HepG2 (cell line): ENCODE data around the gene WWP2. TPM values are rescaled to one million over a fixed set of nuclear protein-coding genes. Genes with fewer than 3 reads are reported as not detected.

Source experiments
- ADNP ChIP-seq: sonication (generic); formaldehyde crosslinking; IDR thresholded peaks from 2 replicates; pipeline ENCODE4 v1.4.0; 2020; ENCODE audit warnings: missing genetic modification reagents
- EP300 ChIP-seq, 3 experiments: sonication (generic) in 1 of 3; formaldehyde crosslinking in 1 of 3; IDR thresholded peaks; 2 replicates each; pipeline versions ENCODE4 v1.5.1 to v1.6.1; 2011 to 2020; ENCODE audit warnings: low read depth in 2 of 3, low read length in 2 of 3, borderline replicate concordance in 1 of 3, improper control_type of control experiment in 1 of 3, mild to moderate bottlenecking in 1 of 3, missing genetic modification reagents in 1 of 3, moderate library complexity in 1 of 3
- FOXA1 ChIP-seq, 2 experiments: fragments of 450-650 bp in 1 of 2; sonication (generic) in 1 of 2; formaldehyde crosslinking in 1 of 2; IDR thresholded peaks; 2 replicates each; pipeline versions ENCODE4 v1.4.0 to v1.6.1; 2016 to 2020; ENCODE audit warnings: missing genetic modification reagents in 1 of 2
- MIER3 ChIP-seq: IDR thresholded peaks from 2 replicates; pipeline ENCODE4 v1.6.1; 2016; ENCODE audit warnings: missing compliant biosample characterization, borderline replicate concordance
- NCOA2 ChIP-seq: sonication (generic); formaldehyde crosslinking; IDR thresholded peaks from 2 replicates; pipeline ENCODE4 v1.8.0; 2022; ENCODE audit warnings: inconsistent platforms
- PHF21A ChIP-seq: sonication (generic); formaldehyde crosslinking; IDR thresholded peaks from 2 replicates; pipeline ENCODE4 v1.5.0; 2020; ENCODE audit warnings: mild to moderate bottlenecking, missing genetic modification reagents
- PHF8 ChIP-seq: sonication (generic); formaldehyde crosslinking; IDR thresholded peaks from 2 replicates; pipeline ENCODE4 v1.5.0; 2020; ENCODE audit warnings: missing genetic modification reagents
- RXRB ChIP-seq: IDR thresholded peaks from 2 replicates; pipeline ENCODE4 v1.6.1; 2016; ENCODE audit warnings: borderline replicate concordance, missing genetic modification reagents, missing compliant biosample characterization
- ZFP41 ChIP-seq: sonication (generic); formaldehyde crosslinking; IDR thresholded peaks from 2 replicates; pipeline ENCODE4 v1.4.0; 2020; ENCODE audit warnings: mild to moderate bottlenecking, missing genetic modification reagents, borderline replicate concordance
- ZNF263 ChIP-seq: sonication (generic); formaldehyde crosslinking; IDR thresholded peaks from 2 replicates; pipeline ENCODE4 v1.4.0; 2020; ENCODE audit warnings: missing genetic modification reagents
- ZNF644 ChIP-seq: IDR thresholded peaks from 2 replicates; pipeline ENCODE4 v1.6.1; 2016; ENCODE audit warnings: low read depth
- ZNF772 ChIP-seq: sonication (generic); formaldehyde crosslinking; IDR thresholded peaks from 2 replicates; pipeline ENCODE4 v1.5.0; 2020; ENCODE audit warnings: mild to moderate bottlenecking, missing genetic modification reagents
- polyA plus RNA-seq, 8 experiments: library from polyadenylated mRNA; depleted of rRNA in 3 of 8; stranded (reverse) in 7 of 8; unstranded in 1 of 8; fragments of >200 nt; fragmentation: Illumina TruSeq in 4 of 8; extraction: Trizol in 4 of 8; gene quantifications; 2 replicates each; pipeline versions ENCODE4 v1.2.1 to v1.2.3, GENCODE V29; 2011 to 2016; ENCODE audit warnings: low read depth in 4 of 8, missing spikeins in 1 of 8, mixed read lengths in 1 of 8; ENCODE audit not compliant: insufficient read depth in 1 of 8
- total RNA-seq, 5 experiments: library from RNA; depleted of rRNA; stranded (reverse); fragments of >200 nt; fragmentation: Illumina TruSeq; extraction: Trizol; gene quantifications; 2 replicates each; pipeline ENCODE4 v1.2.3, GENCODE V29; 2016; ENCODE audit warnings: low read depth in 1 of 5
- TF ChIP-seq, protein P1 (sequence below): sonication (generic); formaldehyde crosslinking; IDR thresholded peaks from 2 replicates; pipeline ENCODE4 v1.4.0; 2020; ENCODE audit warnings: missing genetic modification reagents, borderline replicate concordance
- TF ChIP-seq, protein P2 (sequence below): sonication (generic); formaldehyde crosslinking; IDR thresholded peaks from 2 replicates; pipeline ENCODE4 v1.4.0; 2020; ENCODE audit warnings: missing genetic modification reagents, borderline replicate concordance
- TF ChIP-seq, protein P3 (sequence below): IDR thresholded peaks from 2 replicates; pipeline ENCODE4 v1.6.1; 2016

Gene WWP2
- total and polyA plus RNA-seq, 2 of the 13 experiments (the other 11 are each of a cell fraction or from before 2014, with no cell fraction given) = 11.4 to 28.2 TPM

DNA sequence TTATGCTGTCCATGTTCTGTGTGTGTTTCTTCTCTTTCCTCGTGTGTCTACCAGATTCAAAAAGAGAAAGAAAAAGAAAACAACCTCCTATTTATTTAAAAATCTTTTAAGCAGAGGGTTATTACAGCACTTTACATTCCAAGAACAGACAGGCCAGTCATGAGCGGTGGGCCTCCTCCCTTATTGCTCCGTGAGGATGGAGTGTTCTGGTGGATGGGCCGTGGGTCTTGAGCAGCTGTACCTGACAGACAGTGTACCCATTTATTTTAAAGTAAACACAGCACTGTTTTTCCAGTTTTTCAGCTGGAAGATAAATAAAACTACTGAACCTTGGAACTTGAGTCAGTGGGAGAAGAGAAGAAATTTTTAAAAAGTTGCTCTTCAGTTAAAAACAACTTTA lies 52.4 kb downstream of the WWP2 start (continued):
- TF ChIP-seq ZNF263 (CRISPR knock-in tag) (no peak), EP300 (IDR thresholded peaks at IDR 0.05; ENCODE audit: low read depth in 2 of 2, low read length in 2 of 2) (peak in 1 of 2 experiments; percentile 48; a peak in 1 of 4 replicates), EP300 (CRISPR knock-in tag; IDR thresholded peaks at IDR 0.05; ENCODE audit: borderline replicate concordance) (no peak), NCOA2 (CRISPR knock-in tag) (peak; percentile 66), PHF21A (CRISPR knock-in tag) (peak; percentile 62; the same call in 1 of the 2 replicates), MIER3 (CRISPR knock-in tag) (peak; percentile 49; the same call in 1 of the 2 replicates), RXRB (CRISPR knock-in tag) (peak; percentile 29; the same call in 1 of the 2 replicates), FOXA1 (IDR thresholded peaks at IDR 0.05) (no peak), FOXA1 (CRISPR knock-in tag; IDR thresholded peaks at IDR 0.05) (peak; percentile 73), PHF8 (CRISPR knock-in tag) (no peak), ADNP (CRISPR knock-in tag) (no peak), ZNF772 (CRISPR knock-in tag) (no peak), ZNF644 (CRISPR knock-in tag) (peak; percentile 31; the same call in 1 of the 2 replicates), ZFP41 (no peak)
- TF ChIP-seq, protein P1, sequence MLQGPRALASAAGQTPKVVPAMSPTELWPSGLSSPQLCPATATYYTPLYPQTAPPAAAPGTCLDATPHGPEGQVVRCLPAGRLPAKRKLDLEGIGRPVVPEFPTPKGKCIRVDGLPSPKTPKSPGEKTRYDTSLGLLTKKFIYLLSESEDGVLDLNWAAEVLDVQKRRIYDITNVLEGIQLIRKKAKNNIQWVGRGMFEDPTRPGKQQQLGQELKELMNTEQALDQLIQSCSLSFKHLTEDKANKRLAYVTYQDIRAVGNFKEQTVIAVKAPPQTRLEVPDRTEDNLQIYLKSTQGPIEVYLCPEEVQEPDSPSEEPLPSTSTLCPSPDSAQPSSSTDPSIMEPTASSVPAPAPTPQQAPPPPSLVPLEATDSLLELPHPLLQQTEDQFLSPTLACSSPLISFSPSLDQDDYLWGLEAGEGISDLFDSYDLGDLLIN (CRISPR knock-in tag) = no peak
- TF ChIP-seq, protein P2, sequence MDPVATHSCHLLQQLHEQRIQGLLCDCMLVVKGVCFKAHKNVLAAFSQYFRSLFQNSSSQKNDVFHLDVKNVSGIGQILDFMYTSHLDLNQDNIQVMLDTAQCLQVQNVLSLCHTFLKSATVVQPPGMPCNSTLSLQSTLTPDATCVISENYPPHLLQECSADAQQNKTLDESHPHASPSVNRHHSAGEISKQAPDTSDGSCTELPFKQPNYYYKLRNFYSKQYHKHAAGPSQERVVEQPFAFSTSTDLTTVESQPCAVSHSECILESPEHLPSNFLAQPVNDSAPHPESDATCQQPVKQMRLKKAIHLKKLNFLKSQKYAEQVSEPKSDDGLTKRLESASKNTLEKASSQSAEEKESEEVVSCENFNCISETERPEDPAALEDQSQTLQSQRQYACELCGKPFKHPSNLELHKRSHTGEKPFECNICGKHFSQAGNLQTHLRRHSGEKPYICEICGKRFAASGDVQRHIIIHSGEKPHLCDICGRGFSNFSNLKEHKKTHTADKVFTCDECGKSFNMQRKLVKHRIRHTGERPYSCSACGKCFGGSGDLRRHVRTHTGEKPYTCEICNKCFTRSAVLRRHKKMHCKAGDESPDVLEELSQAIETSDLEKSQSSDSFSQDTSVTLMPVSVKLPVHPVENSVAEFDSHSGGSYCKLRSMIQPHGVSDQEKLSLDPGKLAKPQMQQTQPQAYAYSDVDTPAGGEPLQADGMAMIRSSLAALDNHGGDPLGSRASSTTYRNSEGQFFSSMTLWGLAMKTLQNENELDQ (CRISPR knock-in tag) = 0 out of 2 replicates have a peak, but pooled peaks have one; percentile 48
- TF ChIP-seq, protein P3, sequence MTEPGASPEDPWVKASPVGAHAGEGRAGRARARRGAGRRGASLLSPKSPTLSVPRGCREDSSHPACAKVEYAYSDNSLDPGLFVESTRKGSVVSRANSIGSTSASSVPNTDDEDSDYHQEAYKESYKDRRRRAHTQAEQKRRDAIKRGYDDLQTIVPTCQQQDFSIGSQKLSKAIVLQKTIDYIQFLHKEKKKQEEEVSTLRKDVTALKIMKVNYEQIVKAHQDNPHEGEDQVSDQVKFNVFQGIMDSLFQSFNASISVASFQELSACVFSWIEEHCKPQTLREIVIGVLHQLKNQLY = no peak
